NCI-H2196 treated with DMSO at 0.1 percent for 48 hours (cell line): Measurements from ENCODE around the gene KLHL10.

ENCODE experiments used
- DNase-seq: peaks from one replicate; lab custom pipeline; 2025; ENCODE audit not compliant: unreplicated experiment; lab: John Stamatoyannopoulos, UW

Gene KLHL10

DNA sequence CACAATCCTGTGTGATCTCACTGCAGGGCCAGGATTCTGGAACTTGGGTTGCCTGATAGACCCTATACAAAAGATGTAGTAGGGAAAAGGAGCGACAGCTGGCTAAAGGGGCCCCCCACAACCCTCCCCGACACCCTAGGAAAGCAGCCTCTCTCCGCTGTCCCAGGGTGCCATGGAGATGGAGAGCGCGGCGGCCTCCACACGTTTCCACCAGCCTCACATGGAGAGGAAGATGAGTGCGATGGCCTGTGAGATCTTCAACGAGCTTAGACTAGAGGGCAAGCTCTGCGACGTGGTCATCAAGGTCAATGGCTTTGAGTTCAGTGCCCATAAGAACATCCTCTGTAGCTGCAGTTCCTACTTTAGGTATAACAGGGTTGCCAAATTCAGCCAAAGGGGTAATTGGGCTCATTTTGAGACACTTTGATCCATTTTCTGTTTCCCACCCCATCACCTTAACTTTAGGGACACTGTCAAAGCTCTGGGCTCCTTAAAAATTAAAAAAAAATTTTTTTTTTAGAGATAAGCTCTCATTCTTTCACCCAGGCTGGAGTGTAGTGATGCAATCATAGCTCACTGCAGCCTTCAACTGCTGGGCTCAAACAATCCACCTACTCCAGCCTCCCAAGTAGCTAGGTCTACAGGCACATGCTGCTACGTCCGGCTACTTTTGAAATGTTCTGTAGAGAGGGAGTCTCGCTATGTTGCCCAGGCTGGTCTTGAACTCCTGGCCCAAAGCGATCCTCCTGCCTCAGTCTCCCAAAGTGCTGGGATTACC, at the start of gene KLHL10:
TSS of gene KLHL10 (plus strand) at position 65 of the 778 bp plus-strand sequence. CDS start at position 173, 108 bp downstream.
- DNase-seq = no peak

- no peak for DNase-seq
These were observed 44.5 kb upstream of the KLHL10 start for GRCh38 chr17:41792845-41793783.

GRCh38 chr17:41793784-41794539, 43.7 kb upstream of the KLHL10 start:
- no peak for DNase-seq

GRCh38 chr17:41794540-41794975, 43.1 kb upstream of the KLHL10 start:
- DNase-seq = no peak

DNA sequence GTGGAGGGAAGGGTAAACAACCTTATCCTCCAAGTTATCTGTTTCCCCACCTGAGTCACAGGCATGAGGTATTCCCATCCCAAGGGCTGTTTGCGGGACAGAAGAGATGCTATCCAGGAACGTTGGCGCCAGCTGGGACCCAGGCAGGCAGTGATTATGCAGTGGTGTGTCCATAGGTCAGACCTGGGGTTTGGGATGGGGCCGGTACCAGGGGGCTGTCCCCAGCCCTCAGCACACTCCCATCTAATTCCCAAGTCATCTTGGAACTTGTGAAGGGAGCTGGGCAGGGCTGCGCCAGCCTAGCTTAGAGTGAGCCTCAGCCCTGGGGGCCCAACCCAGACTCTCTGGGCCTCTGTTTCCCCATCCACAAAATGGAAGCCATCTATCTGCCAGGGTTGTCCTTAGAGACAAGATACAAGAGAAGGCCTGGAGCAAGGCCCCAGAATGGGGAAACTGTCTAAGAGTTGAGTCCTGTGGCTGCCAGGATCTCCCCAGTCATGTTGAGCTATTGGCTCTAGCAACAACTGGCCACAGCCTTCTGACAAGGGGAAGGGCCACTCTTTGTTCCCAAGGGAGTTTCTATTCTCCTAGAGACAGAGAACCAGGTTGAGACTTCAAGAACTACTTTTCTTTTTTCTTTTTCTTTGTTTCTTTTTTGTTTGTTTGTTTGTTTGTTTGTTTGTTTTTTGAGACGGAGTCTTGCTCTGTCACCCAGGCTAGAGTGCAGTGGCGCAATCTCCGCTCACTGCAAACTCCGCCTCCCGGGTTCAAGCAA, 41.3 kb upstream of the KLHL10 start:
- no peak for DNase-seq

- DNase-seq = no peak
These were observed 40.2 kb upstream of the KLHL10 start for GRCh38 chr17:41797377-41797776.

- DNase-seq = no peak
These were observed 38.3 kb upstream of the KLHL10 start for GRCh38 chr17:41799366-41799765.

GRCh38 chr17:41800601-41801373, 36.8 kb upstream of the KLHL10 start:
- no peak for DNase-seq

GRCh38 chr17:41801374-41802271, 36.0 kb upstream of the KLHL10 start:
- DNase-seq = peak; percentile 21

DNA sequence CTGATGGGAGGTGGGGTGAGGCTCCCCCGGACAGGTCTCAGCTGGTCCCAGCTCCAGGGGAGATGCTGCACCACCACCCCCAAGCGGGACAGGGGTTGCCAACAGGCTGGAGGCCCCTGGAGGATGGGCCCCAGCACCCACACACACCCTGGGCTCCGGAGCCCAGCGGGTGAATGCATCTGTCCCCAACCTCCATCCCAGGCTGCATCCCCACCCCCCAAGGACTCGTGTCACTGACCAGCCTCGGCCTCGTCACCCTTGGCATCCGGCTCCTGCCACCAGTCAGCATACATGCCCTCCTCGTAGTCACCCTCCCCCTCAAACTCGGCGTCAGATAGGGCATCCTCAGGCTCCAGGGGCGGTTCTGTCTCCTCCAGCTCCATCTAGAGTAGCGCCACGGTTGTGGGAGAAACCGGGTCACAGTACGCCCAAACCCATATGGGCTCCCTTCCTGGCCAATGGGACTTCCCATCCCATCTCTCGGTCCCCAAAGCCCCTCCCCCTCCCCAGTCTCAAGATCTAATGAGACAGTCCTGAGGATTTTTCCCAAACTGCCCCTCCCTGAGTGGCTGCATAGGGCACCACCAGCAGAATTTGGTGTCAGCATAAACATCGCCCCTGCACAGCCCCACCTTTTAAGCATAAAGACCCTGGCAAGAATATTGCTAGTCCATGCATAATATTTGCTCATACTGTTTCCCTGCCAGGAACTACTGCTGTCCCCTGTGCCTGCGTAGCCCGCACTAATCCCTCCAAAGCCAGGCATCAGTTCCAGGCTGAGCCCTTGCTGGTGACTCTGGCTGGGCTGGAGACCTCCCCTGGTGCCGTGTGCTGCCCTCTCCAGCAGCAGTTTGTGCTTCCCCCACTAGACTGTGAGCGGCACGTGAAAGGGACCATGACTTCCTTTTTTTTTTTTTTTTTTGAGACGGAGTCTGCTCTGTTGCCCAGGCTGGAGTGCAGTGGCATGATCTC, 34.3 kb upstream of the KLHL10 start:
- DNase-seq = no peak

GRCh38 chr17:41806685-41807445, 30.8 kb upstream of the KLHL10 start:
- DNase-seq = no peak

DNA sequence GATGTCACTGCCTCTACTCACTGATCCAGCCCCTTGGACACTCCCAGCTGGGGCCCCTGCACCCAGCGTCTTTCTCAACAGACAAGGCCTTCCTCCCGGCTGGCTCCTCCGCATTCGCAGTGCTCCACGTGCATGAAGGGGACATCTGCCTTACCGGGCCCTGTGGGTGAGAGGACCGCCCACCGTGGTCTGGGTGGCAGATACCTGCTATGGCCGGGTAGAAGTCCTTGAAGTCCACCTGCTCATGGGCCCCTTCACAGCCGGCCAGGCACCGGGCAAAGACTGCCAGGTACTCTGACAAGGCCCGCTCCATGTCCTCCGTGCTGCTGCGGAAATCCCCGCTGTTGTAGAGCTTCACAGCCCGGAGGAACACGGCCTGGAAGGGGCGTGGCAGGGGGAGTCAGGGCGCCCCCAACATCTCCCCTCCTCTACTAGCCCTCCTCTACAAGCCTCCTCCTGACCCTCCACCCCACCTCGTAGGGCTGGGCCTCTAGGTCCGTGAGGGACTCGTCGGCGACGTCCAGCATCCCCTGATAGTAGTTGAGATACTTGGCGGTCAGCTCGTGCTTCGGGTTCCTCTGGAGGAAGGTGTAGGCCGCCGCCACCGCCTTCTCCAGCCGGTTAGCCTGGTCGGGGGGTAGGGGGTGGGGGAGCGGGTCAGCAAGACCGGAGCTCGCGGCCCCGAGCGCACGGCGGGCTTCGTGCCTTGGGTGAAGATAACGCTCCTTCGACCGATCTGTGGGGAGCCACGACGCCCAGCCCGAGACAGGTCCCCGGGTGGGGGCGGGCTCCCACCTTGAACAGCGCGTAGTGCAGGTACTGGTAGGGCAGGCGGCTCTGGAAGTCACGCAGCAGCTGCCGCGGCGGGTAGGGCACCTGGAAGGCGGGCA, 26.7 kb upstream of the KLHL10 start:
- DNase-seq = no peak

- peak; percentile 30 for DNase-seq
These were observed 25.9 kb upstream of the KLHL10 start, which contains the start of gene P3H4 for GRCh38 chr17:41811549-41812380. TSS of gene P3H4 (minus strand) at chr17:41811949. CDS start at chr17:41811915, 34 bp downstream.

DNA sequence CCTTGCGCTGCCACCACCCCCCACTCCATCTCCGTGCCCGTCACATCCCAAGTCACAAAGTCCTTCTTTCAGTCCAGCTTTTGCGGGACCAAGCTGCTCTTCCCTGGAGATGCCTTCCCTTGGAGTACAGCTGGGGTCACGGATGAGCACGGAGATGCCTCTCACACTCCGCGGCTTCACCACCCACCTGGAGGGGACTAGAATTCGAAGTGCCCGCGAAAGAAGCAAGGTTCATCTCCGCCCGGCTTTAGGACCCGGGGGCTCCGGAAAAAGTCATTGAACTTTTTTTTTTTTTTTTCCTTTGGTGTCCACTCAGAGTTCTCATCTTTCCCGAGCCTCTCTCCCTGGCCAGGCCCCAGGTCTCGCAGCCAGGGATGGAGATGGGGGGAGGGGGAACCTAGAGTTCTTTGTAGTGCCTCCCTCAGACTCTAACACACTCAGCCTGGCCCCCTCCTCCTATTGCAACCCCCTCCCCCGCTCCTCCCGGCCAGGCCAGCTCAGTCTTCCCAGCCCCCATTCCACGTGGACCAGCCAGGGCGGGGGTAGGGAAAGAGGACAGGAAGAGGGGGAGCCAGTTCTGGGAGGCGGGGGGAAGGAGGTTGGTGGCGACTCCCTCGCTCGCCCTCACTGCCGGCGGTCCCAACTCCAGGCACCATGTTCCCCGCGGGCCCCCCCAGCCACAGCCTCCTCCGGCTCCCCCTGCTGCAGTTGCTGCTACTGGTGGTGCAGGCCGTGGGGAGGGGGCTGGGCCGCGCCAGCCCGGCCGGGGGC, 25.1 kb upstream of the KLHL10 start, which contains the start of gene FKBP10:
TSS of gene FKBP10 (plus strand) at position 624 of the 771 bp plus-strand sequence. CDS start at position 655, 31 bp downstream.
- peak; percentile 11 for DNase-seq
